Measurements from ENCODE around the gene COBLL1. TPM values are rescaled to one million over a fixed set of nuclear protein-coding genes. Genes with fewer than 3 reads are reported as not detected.

COBLL1 gene, protein sequence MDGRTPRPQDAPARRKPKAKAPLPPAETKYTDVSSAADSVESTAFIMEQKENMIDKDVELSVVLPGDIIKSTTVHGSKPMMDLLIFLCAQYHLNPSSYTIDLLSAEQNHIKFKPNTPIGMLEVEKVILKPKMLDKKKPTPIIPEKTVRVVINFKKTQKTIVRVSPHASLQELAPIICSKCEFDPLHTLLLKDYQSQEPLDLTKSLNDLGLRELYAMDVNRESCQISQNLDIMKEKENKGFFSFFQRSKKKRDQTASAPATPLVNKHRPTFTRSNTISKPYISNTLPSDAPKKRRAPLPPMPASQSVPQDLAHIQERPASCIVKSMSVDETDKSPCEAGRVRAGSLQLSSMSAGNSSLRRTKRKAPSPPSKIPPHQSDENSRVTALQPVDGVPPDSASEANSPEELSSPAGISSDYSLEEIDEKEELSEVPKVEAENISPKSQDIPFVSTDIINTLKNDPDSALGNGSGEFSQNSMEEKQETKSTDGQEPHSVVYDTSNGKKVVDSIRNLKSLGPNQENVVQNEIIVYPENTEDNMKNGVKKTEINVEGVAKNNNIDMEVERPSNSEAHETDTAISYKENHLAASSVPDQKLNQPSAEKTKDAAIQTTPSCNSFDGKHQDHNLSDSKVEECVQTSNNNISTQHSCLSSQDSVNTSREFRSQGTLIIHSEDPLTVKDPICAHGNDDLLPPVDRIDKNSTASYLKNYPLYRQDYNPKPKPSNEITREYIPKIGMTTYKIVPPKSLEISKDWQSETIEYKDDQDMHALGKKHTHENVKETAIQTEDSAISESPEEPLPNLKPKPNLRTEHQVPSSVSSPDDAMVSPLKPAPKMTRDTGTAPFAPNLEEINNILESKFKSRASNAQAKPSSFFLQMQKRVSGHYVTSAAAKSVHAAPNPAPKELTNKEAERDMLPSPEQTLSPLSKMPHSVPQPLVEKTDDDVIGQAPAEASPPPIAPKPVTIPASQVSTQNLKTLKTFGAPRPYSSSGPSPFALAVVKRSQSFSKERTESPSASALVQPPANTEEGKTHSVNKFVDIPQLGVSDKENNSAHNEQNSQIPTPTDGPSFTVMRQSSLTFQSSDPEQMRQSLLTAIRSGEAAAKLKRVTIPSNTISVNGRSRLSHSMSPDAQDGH
- not detected for total RNA-seq

GRCh38 chr2:164841719-164842623, at the start of gene COBLL1:
Gene COBLL1 (minus strand): TSS chr2:164841823. CDS start chr2:164841196, 627 bp downstream.
- H3K27ac Mint-ChIP-seq: no peak within 1 kb of the TSS
- intact Hi-C loops (cut with micrococcal nuclease): loop anchor here (1.0 kb wide), 1 partner anchor 104 kb away; no protein-coding TSS in a partner anchor
- peak within 1 kb of the TSS; percentile 41 for H3K4me3 Mint-ChIP-seq
- peaks cover 36% of the 10 kb centered on the region for H3K27me3 Mint-ChIP-seq
- DNase-seq: peak; percentile 43
- no peaks in the 10 kb centered on the region for H3K9me3 Mint-ChIP-seq
- POLR2A ChIA-PET: no interaction called here
- H3K36me3 Mint-ChIP-seq: no peaks in the 10 kb centered on the region
- H3K4me1 Mint-ChIP-seq (ENCODE audit: low read depth): peaks cover 5% of the 10 kb centered on the region
- CTCF ChIA-PET: interaction anchor here (0.7 to 1.1 kb wide), 6 partner anchors 8 to 656 kb away, joined by 3 to 6 read pairs (median 3); no protein-coding TSS in a partner anchor

DNA sequence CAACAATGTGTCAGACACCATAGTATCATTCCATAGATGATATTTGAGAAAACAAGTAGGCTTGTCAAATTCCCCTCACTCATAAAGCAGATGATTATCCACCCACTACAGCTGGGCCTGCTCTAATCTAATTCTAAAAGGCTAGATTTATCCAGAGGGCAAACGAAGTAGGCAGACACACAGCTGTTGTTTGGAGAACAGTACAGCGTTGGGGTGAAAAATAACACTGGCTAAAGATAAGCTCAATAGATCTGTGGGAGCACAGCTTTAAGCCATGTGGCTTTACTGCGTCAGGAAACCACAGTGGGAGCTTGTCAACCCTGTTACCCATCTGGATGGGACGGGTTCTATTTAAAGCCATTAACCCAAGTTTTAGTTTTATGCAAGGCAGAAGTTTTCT, 48.9 kb upstream of the COBLL1 start:
- ChIA-PET CTCF (no interaction called here), POLR2A (no interaction called here)
- Mint-ChIP-seq H3K36me3 (no peaks in the 10 kb centered on the region), H3K27ac (no peak overlapping the region), H3K9me3 (no peaks in the 10 kb centered on the region), H3K27me3 (peaks cover 4% of the 10 kb centered on the region), H3K4me3 (no peak overlapping the region), H3K4me1 (ENCODE audit: low read depth) (no peaks in the 10 kb centered on the region)
- intact Hi-C loops (cut with micrococcal nuclease): no loop called here
- no peak for DNase-seq

- H3K27me3 Mint-ChIP-seq: peaks cover 4% of the 10 kb centered on the region
- H3K9me3 Mint-ChIP-seq: no peaks in the 10 kb centered on the region
- intact Hi-C loops (cut with micrococcal nuclease): no loop called here
- H3K36me3 Mint-ChIP-seq: no peaks in the 10 kb centered on the region
- H3K27ac Mint-ChIP-seq: no peak overlapping the region
- ChIA-PET POLR2A (no interaction called here), CTCF (no interaction called here)
- no peaks in the 10 kb centered on the region for H3K4me1 Mint-ChIP-seq (ENCODE audit: low read depth)
- no peak overlapping the region for H3K4me3 Mint-ChIP-seq
- no peak for DNase-seq
Observed at GRCh38 chr2:164888592-164888991, 47.0 kb upstream of the COBLL1 start.

- CTCF ChIA-PET: no interaction called here
- no peaks in the 10 kb centered on the region for H3K36me3 Mint-ChIP-seq
- intact Hi-C loops (cut with micrococcal nuclease): no loop called here
- H3K27ac Mint-ChIP-seq: no peak overlapping the region
- no peaks in the 10 kb centered on the region for H3K9me3 Mint-ChIP-seq
- no peak for DNase-seq
- peaks cover 4% of the 10 kb centered on the region for H3K27me3 Mint-ChIP-seq
- POLR2A ChIA-PET: no interaction called here
- no peaks in the 10 kb centered on the region for H3K4me1 Mint-ChIP-seq (ENCODE audit: low read depth)
- no peak overlapping the region for H3K4me3 Mint-ChIP-seq
Observed at GRCh38 chr2:164887434-164888144, 46.0 kb upstream of the COBLL1 start.

DNA sequence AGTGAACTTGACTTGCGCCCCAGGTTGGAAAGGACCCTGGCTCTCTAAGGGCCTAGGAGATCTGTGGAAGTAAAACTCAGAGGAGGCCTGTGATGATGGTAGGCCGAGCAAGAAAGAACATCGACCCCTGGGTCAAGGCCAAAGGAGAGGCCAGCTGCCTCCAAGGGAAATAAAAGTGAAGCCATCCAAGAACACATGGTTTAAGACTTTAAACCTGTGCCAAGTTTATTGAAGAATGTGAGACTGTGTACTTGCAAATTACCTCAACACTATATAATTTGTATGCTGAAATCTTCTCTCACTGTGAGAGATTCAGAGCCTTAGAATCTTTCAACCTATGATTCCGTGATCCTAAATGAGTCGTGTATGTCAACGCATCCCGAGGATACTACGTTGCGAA, 40.7 kb upstream of the COBLL1 start:
- Mint-ChIP-seq H3K36me3 (no peaks in the 10 kb centered on the region), H3K4me3 (no peak overlapping the region), H3K4me1 (ENCODE audit: low read depth) (no peaks in the 10 kb centered on the region), H3K27ac (no peak overlapping the region), H3K9me3 (no peaks in the 10 kb centered on the region), H3K27me3 (no peaks in the 10 kb centered on the region)
- POLR2A ChIA-PET: no interaction called here
- CTCF ChIA-PET: no interaction called here
- DNase-seq: no peak
- intact Hi-C loops (cut with micrococcal nuclease): no loop called here

DNA sequence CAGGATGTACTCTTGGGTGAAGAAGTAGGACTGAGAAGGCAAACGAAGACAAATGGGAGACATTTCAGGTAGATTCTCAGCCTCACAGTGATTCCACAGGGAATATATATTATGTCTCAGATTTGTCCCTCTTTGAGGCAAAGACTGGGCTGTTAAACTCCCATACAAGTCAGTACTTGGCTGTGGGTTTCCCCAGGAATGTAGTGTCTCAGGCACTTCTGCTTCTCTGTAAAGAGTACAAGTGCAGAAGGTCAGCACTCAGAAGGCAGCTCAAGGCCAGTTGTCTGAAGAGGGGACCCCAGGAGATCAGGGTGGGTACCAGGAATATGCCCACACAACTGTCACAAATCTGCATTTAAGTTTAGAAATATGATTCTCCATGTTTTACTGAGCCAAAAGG, 39.9 kb upstream of the COBLL1 start:
- no peaks in the 10 kb centered on the region for H3K27me3 Mint-ChIP-seq
- ChIA-PET CTCF (no interaction called here), POLR2A (no interaction called here)
- H3K9me3 Mint-ChIP-seq: no peaks in the 10 kb centered on the region
- intact Hi-C loops (cut with micrococcal nuclease): no loop called here
- H3K27ac Mint-ChIP-seq: no peak overlapping the region
- H3K4me3 Mint-ChIP-seq: no peak overlapping the region
- H3K4me1 Mint-ChIP-seq (ENCODE audit: low read depth): no peaks in the 10 kb centered on the region
- no peaks in the 10 kb centered on the region for H3K36me3 Mint-ChIP-seq
- DNase-seq: no peak

DNA sequence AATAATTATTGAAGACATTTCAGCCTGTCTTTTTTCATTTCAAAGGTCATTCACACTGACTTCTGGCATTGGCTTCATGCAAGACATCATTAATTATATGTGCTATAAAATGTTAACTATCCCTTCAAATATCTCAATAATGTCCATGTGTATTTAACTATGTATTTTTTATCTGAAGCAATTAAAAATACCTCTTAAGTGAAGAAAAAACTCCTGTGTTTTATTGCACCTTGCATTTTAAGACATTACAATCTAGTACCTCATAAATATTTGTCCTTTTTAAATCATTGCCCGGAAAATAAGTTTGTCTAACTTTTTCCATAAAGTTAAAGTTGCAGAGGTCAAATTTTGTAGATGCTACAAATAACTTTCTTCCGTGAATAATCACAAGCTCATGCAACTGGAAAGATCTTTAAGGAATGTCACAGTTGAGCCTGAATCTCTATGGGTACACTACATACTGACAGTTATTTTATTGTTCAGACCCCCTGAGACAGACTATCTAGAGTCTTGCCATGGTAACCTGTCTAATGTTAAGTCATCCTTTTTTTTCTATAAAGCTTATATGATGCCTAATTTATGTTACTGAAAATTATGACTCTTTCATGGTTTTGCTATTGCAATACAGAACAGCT, 38.4 kb upstream of the COBLL1 start:
- no peaks in the 10 kb centered on the region for H3K9me3 Mint-ChIP-seq
- H3K36me3 Mint-ChIP-seq: no peaks in the 10 kb centered on the region
- no peaks in the 10 kb centered on the region for H3K4me1 Mint-ChIP-seq (ENCODE audit: low read depth)
- ChIA-PET POLR2A (no interaction called here), CTCF (no interaction called here)
- no peaks in the 10 kb centered on the region for H3K27me3 Mint-ChIP-seq
- no peak overlapping the region for H3K27ac Mint-ChIP-seq
- H3K4me3 Mint-ChIP-seq: no peak overlapping the region
- intact Hi-C loops (cut with micrococcal nuclease): no loop called here
- DNase-seq: no peak

DNA sequence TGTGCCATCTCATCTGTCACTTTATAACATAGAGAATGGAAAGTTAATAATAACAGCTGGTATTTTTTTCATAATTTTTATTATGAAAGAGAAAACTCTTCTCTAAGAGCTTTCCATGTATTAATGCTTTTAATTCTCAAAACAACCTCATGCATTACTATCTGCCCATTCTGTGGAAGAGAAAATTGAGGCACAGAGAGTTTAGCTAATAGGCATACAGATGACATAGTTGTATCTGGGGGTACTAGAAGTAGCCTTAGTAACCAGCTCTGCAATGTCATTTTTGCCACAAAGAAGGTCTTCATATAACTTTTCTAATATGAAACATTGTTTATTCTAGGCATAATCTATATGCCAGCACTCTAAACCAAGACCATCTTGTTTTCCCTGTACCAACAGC, 36.3 kb upstream of the COBLL1 start:
- Mint-ChIP-seq H3K9me3 (no peaks in the 10 kb centered on the region), H3K36me3 (no peaks in the 10 kb centered on the region), H3K27ac (no peak overlapping the region), H3K4me1 (ENCODE audit: low read depth) (no peaks in the 10 kb centered on the region), H3K4me3 (no peak overlapping the region), H3K27me3 (no peaks in the 10 kb centered on the region)
- ChIA-PET POLR2A (no interaction called here), CTCF (interaction anchor here (0.8 kb wide), 1 partner anchor 36 kb away, joined by 3 read pairs; no protein-coding TSS in a partner anchor)
- intact Hi-C loops (cut with micrococcal nuclease): no loop called here
- DNase-seq: no peak

GRCh38 chr2:164877169-164877568, 35.5 kb upstream of the COBLL1 start:
- Mint-ChIP-seq H3K36me3 (no peaks in the 10 kb centered on the region), H3K4me1 (ENCODE audit: low read depth) (no peaks in the 10 kb centered on the region)
- CTCF ChIA-PET: interaction anchor here (0.8 kb wide), 1 partner anchor 36 kb away, joined by 3 read pairs; no protein-coding TSS in a partner anchor

DNA sequence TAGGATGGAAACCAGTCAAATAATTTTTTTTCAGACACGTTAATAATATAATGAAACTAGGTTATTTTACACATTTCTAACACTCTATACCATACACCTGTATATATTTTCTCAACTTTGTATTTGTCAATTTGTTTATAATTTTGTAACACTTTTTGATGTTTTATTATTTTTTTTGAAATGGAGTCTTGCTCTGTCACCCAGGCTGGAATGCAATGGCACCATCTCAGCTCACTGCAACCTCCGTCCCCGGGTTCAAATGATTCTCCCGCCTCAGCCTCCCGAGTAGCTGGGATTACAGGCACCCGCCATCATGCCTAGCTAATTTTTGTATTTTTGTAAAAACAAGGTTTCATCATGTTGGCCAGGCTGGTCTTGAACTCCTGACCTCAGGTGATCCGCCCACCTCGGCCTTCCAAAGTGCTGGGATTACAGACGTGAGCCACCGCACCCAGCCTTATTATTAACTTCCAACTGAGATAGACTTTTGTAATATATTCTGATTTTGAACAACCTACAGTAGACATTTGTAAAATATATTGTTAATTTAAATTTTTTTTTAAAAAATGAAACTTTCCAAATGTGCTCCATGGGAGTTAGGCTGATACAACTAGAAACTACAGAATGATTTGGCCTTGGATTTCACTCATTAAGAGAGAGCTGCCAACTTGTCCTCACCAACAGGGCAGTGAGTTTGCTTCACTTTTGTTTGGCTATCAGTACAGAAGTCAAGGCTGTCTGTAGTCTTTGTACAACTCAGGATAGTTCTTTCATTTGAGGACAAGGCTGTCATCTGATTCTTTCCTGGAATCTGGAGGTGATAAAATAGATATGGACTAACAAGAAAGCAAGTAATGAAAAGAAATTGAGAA, 33.9 kb upstream of the COBLL1 start:
- ChIA-PET CTCF (no interaction called here), POLR2A (no interaction called here)
- H3K27me3 Mint-ChIP-seq: no peaks in the 10 kb centered on the region
- H3K27ac Mint-ChIP-seq: no peak overlapping the region
- H3K36me3 Mint-ChIP-seq: no peaks in the 10 kb centered on the region
- intact Hi-C loops (cut with micrococcal nuclease): no loop called here
- no peaks in the 10 kb centered on the region for H3K9me3 Mint-ChIP-seq
- H3K4me1 Mint-ChIP-seq (ENCODE audit: low read depth): no peaks in the 10 kb centered on the region
- no peak for DNase-seq
- no peak overlapping the region for H3K4me3 Mint-ChIP-seq

More at GRCh38 chr2:164877169-164877568, 35.5 kb upstream of the COBLL1 start:
- H3K4me3 Mint-ChIP-seq: no peak overlapping the region
- H3K27ac Mint-ChIP-seq: no peak overlapping the region
- intact Hi-C loops (cut with micrococcal nuclease): no loop called here
- H3K27me3 Mint-ChIP-seq: no peaks in the 10 kb centered on the region
- no peaks in the 10 kb centered on the region for H3K9me3 Mint-ChIP-seq
- POLR2A ChIA-PET: no interaction called here
- no peak for DNase-seq
